ENCODE results near the gene CAPN12. TPM values are rescaled to one million over a fixed set of nuclear protein-coding genes. Genes with fewer than 3 reads are reported as not detected.
A peak's percentile ranks its signal among the peaks of the same experiment; 100 is the strongest.

CAPN12 gene
- total RNA-seq, 1 experiment from 2014 or later, result 53.9 TPM

DNA sequence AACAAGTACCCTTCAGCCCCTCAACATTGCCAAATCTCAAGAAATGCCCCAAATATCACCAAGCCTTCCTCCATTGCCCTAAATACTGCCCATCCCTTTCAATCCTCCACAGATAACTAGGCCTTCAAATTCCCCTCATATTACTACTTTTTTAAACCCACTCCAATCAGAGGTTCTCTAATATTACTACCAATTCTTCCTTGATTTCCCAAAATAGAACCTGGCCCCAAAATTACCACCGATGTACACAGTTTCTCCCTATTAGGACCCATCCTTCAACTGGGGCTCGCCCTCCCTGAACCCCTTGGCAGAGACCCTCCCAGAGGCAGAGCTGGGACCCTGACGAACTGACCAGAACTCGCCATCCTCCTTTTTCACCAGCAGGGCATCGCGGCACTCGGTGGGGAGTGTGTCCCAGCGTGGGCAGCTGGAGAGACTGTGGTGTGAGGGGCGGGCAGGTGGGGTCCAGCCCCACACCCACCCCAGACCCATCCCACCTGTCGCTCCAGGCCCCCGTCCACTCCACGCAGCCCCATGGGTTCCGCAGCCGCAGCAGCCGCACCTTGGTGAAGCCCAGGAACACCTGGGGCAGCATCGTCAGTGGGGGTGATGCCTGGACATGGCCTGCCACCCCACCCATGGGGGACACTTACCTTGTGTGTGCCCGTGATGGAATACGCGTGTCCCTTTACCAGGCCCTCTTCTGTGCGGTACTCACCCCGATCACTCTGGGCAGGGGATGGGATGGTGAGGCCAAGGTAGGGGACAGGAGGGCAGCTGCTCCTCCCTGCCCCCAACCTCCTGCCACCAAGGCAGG lies 6.1 kb downstream of the CAPN12 start:
- no peak for DNase-seq (ENCODE audit: low spot score)

DNA sequence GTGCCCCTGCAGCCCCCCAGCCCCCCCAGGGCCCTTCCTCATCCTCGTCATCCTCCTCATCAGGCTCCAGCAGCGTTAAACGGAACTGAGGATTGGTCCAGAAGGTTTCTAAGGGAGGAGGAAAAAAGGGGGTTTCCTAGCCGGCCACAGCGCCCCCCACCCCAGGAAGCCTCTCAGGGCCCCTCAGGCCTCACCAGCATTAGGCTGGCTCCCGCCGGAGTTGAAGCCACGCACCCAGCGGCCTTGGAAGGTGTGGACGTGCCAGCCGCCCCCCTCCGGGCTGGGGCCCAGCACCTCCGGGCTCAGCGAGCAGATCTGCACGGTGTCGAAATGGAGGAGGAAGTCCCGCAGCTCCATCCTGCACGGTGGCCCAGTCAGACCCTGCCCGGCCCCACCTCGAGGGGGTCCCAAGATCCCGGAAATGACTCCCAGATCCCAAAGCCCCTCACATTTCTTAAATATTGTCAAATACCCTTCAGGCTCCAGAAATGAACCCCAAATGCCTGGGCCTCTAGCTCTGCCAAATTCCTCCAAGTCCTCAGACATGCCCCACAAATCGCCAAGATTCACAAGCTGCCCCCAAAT lies 6.9 kb downstream of the CAPN12 start:
- no peak for DNase-seq (ENCODE audit: low spot score)

DNA sequence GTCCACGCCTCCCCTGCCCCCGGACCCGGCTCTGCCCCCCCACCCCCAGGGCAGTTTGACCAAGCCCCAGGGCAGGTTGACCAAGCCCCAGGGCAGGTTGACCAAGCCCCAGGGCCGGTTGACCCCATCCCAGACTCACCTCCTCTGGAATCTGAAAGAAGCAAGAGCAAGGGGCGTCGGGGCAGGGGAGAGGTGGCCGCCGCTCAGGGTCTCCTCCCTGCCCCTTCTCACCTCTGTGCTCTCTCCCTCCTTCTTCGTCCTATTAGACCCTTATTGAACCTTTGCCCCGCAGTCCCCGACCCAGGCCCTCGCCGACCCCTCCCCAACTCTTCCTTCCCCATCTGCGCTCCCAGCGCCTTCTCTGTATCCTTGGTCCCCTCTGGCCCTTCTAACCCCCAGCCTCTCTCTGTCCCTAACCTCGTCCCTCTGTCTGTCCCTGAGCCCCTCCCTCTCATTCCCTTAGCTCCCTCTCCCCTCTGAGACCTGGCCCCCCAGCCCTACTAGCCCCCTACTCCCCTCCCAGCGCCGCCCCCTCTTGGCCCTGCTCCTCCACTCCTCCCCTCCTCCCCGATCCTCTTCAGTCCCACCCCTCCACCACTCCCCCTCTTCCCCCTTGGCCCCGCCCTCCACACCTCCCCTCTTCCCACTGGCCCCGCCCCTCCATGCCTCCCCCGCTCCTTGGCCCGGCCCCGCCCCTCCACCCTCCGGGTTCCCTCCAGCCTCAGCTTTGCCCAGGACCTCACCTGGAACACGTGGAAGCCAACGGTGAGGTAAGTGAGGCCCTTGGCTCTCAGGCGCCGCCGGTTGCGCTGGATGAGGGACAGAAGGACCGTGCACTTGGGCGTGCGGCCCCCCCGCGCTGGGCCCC lies 7.6 kb downstream of the CAPN12 start:
- peak; percentile 88 for DNase-seq (ENCODE audit: low spot score)

DNA sequence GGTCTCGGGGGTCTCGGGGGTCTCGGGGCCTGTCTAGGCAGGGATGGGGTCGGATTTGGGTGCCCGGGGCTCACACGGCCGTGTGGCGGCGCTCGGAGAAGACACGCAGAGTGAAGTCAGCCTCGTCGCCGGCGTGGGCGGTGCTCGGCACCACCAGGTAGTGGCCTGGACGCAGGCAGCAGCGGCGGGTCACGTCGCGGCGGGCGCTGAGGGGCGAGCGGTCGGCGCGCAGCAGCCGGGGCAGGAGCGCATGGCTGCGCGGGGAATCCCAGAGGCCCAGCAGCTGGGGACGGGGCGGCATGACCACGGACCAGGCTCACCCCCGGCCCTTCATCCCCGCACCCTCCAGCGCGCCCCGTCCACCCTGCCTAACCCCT lies 8.2 kb downstream of the CAPN12 start:
- peak; percentile 83 for DNase-seq (ENCODE audit: low spot score)

DNA sequence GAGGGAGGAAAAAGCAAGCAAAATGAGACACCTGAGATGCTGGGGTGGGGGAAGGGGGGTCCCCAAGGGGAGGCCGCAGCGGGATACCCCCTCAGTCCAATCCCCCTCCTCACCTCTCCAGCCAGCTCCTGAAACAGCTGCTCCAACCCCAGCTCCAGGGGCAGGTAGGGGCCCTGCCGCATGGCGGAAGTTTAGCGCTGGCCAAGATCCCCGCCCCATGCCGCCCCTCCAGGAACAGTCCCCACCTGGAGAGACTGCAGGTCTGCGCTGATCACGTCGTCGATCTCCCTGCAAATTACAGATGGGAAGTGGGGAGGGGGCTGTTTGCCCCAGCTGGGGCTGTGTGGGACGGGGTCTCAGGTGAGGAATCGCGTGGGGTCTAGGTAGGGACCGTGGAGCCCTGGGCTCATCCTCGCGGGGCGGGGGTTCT lies 9.0 kb downstream of the CAPN12 start:
- peak; percentile 79 for DNase-seq (ENCODE audit: low spot score)

DNA sequence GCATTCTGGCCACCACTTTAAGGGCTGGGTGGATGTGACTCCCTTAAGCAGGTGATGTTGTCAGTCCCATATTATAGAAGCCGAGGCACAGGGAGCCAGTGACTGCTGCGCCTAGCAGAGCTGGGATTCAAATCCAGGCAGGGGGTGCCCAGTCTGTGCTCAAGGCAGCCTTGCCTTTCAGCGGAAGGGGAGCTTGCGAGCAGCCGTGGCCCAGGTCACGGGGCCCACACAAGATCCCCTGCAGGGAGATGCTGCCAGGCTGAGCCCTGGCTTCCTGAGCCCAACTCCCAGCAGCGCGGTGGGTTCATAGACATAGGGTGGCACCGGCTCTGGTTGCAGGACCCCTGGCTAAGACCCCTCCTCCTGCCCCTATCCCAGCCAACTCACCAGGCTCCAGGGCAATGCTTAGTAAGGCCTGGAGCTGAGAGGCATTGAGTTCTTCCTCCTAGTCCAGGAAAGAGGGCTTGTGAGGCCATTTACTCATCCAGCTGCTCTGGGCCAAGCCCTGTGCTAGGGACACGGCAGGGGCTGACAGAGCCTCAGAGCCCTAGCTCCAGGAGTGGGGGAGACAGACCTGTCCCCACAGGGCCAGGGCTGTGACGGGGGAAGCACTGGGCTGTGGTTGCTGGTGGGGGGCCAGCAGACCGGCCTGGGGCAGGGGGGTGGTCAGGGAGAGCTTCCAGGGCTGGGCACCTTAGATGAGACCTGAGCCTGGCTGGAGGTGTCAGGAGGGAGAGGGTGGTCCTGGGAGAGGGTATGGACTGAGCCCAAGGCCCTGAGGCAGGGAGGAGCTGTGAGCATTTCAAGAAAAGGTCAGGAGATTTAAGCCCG lies 9.6 kb downstream of the CAPN12 start:
- DNase-seq (ENCODE audit: low spot score), result peak; percentile 79

DNA sequence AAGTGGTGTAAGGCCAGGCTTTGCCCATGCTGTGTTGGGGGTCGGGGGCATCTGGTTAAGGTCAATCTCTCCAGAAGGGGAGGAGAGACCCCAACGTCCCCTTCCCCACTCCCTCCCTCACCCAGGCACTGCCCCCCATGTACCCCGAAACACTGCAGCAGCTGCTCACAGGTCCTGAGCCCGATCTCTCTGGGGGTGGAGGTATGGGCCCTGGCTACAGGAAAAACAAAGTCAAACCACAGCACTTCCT lies 10.2 kb downstream of the CAPN12 start:
- DNase-seq (ENCODE audit: low spot score), result no peak

DNA sequence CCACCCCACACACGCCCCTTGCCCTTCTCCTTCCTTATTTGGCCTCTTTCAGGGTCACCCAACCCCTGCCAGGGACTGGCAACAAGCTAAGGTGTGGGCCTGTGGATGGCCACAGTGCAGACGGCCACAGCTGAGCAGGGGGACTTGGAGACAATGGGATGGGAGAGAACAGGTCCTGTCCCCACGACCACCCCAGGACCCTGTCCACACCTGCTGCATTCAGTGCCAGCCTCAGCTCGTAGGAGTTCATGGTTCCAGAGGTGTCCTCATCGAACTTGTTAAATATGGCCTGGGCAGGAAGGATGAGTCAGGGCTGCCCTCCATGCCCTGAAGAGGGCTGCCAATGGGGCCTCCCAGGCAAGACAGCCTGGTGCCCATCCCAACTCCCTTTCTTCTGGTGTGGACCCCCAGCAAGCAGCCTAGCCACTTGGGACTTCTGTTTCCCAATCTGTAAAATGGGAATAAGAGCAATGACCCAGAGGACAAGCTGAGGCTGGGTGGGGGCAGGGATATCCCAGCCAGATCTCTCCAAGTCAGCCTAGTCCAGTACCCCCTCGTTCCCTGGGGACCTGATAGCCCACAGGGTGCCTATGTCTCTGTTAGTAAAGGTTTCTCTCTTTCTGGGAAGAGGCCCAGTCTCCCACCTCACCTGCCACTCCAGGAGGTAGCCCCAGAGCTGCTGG lies 10.6 kb downstream of the CAPN12 start:
- no peak for DNase-seq (ENCODE audit: low spot score)

DNA sequence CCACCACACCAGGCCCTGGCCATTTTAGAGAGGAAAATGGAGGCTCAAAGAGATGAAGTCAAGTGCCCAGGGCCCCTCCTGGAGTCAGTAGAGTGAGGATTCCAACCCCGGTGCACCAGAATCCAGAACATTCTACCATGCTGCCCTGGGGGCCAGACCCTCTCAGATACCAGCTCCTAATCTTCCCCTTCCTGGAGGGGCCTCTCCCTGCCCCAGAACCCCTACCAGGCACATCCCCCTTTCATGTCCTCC lies 11.1 kb downstream of the CAPN12 start:
- DNase-seq (ENCODE audit: low spot score), result no peak

DNA sequence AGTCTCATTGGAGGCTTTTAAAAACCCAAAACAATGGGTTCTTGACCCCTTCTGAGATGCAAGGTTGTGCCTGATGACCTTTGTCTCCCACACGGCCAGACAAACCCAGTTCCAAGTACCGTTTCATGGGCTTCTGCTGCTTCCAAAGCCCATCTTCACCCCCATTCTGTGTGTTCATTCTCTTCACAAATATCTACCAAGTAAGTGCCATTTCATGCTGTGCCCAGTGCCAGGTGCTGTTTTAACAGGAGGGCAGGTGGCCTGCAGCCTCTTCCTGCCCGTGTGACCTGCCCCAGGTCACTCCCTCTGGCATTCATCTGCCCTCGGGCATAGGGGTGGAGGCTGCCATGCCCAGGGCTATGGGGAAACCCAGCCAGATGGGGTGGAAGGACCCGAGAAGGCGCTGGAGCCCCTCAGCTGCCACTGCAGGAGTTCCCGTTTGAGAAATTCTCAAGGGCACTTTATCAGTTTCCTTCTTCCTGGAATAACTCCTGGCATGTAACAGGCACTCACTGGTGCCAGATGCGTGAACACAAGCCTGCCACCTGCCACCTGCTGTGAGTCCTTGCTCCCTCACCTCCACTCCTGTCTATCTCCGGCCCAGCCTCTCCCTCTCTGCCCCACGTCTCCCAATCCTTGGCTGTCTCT lies 12.5 kb downstream of the CAPN12 start:
- DNase-seq (ENCODE audit: low spot score), result peak; percentile 63

DNA sequence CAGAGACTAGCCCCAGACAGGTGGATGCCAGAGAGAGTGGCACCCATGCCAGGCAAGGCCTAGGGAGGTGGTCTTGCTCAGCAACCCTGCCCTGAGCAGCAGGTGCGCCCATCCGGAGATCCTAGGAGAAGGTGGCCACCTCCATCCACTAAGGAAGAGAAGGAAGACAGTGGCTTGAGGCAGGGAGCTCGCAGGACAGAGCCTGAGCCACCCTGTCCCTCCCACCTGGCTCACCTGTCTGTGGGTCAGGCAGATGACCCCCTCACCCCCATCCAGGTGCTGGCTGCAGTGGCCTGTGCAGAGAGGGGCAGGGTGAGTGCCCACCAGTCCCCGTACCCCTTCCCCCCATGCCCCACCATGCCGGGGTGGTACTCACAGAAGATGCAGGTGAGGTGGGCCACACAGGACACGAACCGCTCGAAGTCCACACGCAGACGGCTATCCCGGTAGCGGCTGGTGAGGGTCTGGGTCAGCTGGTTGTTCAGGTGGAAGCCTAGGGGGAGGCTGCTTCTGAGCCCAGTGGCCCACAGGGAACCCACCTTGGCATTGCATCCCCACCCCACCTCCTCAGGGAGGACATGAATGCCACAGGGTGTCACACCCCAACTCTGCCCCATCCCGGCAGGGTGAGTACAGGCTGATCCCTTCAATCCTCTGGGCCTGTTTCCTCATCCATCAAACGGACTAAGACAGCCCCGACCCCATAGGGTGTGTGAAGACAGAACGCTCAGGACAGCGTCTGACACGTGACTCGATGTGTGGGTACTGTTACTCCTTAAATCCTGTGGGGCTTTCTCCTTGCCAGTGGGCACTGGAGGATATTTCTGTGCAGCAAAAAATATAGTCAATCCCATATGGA lies 13.3 kb downstream of the CAPN12 start:
- no peak for DNase-seq (ENCODE audit: low spot score)

DNA sequence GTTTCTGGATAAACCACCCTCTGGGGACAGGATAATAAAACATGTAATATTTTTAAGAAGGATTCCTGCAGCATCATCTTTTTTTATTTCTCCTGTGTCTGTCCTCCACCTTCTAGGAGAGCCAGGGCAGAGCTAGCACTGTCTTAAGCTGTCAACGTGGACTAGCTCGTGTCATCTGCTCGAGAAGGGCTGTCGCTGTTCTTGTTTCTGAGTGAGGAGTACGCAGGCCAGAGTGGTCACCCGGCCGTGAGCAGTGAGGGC lies 13.9 kb downstream of the CAPN12 start:
- DNase-seq (ENCODE audit: low spot score), result no peak

DNA sequence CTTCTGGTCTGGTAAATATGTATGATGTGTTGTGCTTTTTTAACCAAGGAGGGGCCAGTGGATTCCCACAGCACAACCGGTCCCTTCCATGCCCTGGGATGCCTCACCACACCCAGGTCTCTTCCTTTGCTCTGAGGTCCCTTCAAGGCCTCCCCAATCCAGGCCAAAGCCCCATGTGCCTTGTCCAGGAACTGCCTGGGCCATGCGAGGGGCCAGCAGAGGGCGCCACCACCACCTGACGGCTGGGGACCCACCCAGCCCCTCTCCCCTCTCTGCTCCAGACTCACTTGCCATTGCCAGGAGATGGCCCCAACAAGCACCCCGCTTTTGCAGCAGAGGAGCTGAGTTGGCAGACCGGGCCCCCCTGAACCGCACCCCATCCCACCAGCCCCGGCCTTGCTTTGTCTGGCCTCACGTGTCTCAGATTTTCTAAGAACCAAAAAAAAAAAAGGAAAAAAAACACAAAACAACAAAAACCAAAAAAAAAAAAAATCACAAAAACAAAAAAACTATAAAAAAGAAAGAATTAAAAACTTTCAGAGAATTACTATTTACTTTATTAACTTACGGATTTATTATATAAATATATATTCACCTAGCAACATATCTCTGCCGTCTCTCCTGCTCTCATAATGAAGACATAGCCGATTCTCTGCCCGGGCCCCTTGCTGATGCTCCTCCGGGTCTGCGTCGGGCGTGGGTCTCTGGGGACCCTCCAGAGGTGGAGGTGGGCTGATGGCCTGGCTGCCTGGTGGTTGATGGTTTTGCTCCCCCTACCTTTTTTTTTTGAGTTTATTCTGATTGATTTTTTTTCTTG lies 14.4 kb downstream of the CAPN12 start:
- peak; percentile 91 for DNase-seq (ENCODE audit: low spot score)

DNA sequence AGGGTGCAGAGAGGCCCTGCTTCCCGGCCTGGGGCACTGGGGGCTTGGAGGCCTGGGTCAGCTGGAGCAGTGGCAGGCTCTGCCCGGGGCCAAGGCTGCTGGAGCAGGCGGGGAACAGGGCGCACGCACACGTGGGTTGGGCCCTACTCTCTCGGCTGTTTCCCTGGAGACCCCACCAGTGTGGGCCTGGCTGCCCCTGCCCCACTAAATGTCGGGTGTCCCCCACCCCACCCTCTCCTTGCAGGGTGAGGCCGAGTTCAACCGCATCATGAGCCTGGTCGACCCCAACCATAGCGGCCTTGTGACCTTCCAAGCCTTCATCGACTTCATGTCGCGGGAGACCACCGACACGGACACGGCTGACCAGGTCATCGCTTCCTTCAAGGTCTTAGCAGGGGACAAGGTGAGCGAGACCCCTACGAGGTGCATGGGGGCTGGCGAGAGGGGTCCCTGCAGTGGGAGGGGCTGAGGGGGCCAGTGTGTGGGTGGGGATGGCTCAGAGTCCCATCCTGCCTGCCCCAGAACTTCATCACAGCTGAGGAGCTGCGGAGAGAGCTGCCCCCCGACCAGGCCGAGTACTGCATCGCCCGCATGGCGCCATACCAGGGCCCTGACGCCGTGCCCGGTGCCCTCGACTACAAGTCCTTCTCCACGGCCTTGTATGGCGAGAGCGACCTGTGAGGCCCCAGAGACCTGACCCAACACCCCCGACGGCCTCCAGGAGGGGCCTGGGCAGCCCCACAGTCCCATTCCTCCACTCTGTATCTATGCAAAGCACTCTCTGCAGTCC lies 15.3 kb downstream of the CAPN12 start:
- DNase-seq (ENCODE audit: low spot score), result no peak

DNA sequence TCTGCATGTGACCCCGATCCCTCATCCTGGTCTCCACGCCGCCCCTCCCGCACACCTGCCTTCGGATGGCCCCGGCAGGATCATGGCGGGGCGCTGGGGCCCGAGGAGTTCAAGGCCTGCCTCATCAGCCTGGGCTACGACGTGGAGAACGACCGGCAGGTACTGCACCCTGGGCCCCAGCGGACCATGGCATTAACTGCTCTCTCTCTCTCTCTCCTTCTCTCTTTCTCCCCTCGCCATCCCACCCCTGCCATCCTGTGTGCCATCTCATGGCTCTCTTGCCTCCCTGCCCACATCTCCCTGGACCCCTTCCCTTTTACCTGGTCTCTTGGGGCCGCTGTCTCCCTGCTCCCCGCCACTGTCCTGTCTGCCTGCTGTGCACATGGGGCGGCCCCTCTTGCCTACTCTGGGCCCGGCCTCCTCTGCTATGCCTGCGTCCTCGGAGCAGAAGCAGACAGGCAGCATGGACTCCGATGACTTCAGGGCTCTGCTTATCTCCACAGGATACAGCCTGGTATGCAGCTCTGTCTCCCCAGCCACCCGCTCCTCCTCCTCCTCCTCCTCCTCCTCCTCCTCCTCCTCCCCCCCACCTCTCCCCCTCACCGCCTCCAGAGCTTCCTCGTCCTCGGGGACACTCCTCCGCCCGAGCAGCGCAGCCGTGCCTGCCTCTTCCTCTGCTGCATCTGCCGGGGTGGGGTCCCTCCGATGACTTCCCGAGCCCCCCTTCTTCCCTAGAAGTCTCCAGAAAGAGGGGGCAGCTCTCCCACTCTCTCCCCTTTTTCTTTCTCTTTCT lies 16.2 kb downstream of the CAPN12 start:
- DNase-seq (ENCODE audit: low spot score), result no peak

DNA sequence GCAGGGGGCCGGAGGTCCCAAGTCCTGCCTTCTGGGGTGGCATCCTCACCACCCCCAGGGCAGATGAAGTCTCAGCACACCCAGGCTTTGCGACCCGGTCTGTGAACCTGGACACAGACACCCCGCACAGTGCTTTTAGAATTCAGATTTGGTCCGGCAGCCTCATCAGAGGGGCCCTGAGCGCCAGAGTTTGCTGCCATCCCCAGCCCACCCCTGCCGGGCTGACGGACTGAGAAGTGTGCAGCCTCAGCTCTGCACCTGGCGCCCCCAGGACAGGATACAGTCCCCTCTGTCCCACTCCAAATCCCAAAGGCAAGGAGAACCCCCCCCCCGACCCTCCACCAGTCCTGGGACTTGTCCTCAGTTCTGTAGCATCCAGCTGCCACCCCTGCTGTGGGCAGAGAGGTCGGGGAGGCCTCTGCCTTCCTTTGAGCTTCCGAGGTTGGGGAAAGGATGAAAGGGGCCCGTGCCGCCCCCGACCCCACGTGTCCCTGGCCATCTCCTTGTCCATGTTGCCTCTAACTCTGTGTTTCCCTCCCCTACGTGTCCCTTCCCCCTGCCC lies 16.9 kb downstream of the CAPN12 start:
- DNase-seq (ENCODE audit: low spot score), result no peak

DNA sequence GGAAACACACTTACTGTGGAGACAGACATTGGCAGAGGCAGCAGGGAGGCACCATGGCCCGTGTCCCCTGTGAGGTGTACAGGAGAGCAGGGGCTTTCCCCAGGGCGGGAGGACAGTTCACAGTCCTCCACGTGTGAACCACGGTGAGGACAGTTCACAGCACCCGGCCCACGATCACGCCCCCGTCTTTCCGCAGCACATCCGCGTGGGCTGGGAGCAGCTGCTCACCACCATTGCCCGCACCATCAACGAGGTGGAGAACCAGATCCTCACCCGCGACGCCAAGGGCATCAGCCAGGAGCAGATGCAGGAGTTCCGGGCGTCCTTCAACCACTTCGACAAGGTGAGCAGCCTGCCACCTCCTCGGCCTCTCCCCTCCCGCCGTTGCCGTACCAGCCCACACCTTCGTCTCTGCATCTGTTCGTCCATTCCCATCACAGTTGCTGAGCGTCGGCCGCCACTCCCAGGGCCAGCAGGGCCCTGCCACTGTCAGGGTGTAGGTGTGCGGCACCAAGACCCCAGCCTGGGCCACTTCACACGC lies 17.4 kb downstream of the CAPN12 start:
- no peak for DNase-seq (ENCODE audit: low spot score)

All from HT-29 (cell line).